GM12878 (cell line): ENCODE measurements around the gene LIMS2. TPM values are rescaled to one million over a fixed set of nuclear protein-coding genes. Genes with fewer than 3 reads are reported as not detected.

Experiments used
- ATAC-seq: fragments of 200-7000 bp; cut with Tn5 transposase; 3 replicates; pipeline ENCODE4 v1.9.1; 2020; ENCODE audit warnings: mild to moderate bottlenecking, moderate library complexity
- BruUV-seq: library from RNA; stranded (reverse); fragments of 400-500 nt; replicated peaks from 2 replicates; lab custom pipeline; 2021; lab: Mats Ljungman, UMichigan
- CTCF ChIA-PET: fragments of 300-600 bp; sonication (Branson Sonifier 250); formaldehyde crosslinking; extraction: SDS; loops from one replicate; lab custom pipeline; 2021; ENCODE audit warnings: inconsistent platforms; lab: Yijun Ruan, JAX
- POLR2A ChIA-PET: fragments of 350-600 bp; formaldehyde crosslinking; extraction: SDS; loops from one replicate; lab custom pipeline; 2021; ENCODE audit warnings: inconsistent platforms; lab: Charles Lee
- RAD21 ChIA-PET: fragments of 300-600 bp; sonication (Branson Sonifier 250); formaldehyde crosslinking; loops from one replicate; lab custom pipeline; 2023; ENCODE audit warnings: antibody characterized with exemption; ENCODE audit not compliant: unreplicated experiment; lab: Charles Lee
- SMC1A ChIA-PET: fragments of 300-600 bp; sonication (Branson Sonifier 250); formaldehyde crosslinking; loops from one replicate; lab custom pipeline; 2023; ENCODE audit not compliant: unreplicated experiment, uncharacterized antibody; lab: Charles Lee
- DNase-seq: peaks from one replicate; pipeline ENCODE4 v3.0.0-alpha.2; 2011; ENCODE audit warnings: low read depth, low spot score
- FAIRE-seq: peaks from 3 replicates; lab custom pipeline; 2011; peaks lifted over from hg19 to GRCh38; lab: Jason Lieb, UNC
- H2AFZ ChIP-seq: 2 replicates; pipeline ENCODE4 v1.6.0; 2011; ENCODE audit warnings: low read depth, low read length, control low read depth; ENCODE audit not compliant: control insufficient read depth
- H3K27ac ChIP-seq: 2 replicates; pipeline ENCODE4 v1.5.1; 2011; ENCODE audit warnings: control low read depth; ENCODE audit not compliant: control insufficient read depth, insufficient read depth
- H3K27me3 ChIP-seq, 2 experiments: replicated peaks in 1 of 2; 2 replicates each; pipeline versions ENCODE4 v1.6.0 to v1.6.1; 2011; ENCODE audit warnings: low read length in 1 of 2; ENCODE audit not compliant: control insufficient read depth in 2 of 2, insufficient read depth in 2 of 2
- H3K36me3 ChIP-seq, 2 experiments: 2 replicates each; pipeline ENCODE4 v1.5.1; 2011; ENCODE audit warnings: low read length in 1 of 2; ENCODE audit not compliant: control insufficient read depth in 2 of 2, insufficient read depth in 2 of 2
- H3K4me1 ChIP-seq: 2 replicates; pipeline ENCODE4 v1.6.1; 2011; ENCODE audit warnings: mild to moderate bottlenecking, low read length, moderate library complexity, mixed read lengths; ENCODE audit not compliant: control insufficient read depth, insufficient read depth
- H3K4me2 ChIP-seq: 2 replicates; pipeline ENCODE4 v1.6.0; 2011; ENCODE audit warnings: control low read depth; ENCODE audit not compliant: control insufficient read depth, insufficient read depth
- H3K4me3 ChIP-seq: fragments of 200-600 bp; sonication (generic); 2 replicates; pipeline ENCODE4 v1.5.1; 2016
- H3K79me2 ChIP-seq: 2 replicates; pipeline ENCODE4 v1.6.0; 2011; ENCODE audit warnings: low read length; ENCODE audit not compliant: control insufficient read depth, insufficient read depth
- H3K9ac ChIP-seq: 2 replicates; pipeline ENCODE4 v1.8.0; 2011; ENCODE audit warnings: low read length, control low read depth, mixed read lengths; ENCODE audit not compliant: control insufficient read depth, insufficient read depth
- H3K9me3 ChIP-seq: replicated peaks from 3 replicates; pipeline ENCODE4 v1.5.1; 2011; ENCODE audit warnings: mild to moderate bottlenecking, low read length; ENCODE audit not compliant: control insufficient read depth, insufficient read depth
- H4K20me1 ChIP-seq: 2 replicates; pipeline ENCODE4 v1.6.0; 2011; ENCODE audit not compliant: control insufficient read depth, insufficient read depth
- CEBPZ ChIP-seq: fragments of 150-350 bp; IDR thresholded peaks from 2 replicates; pipeline ENCODE4 v1.6.1; 2016; ENCODE audit warnings: low read depth, low read length
- CREB1 ChIP-seq: IDR thresholded peaks from 2 replicates; pipeline ENCODE4 v1.6.1; 2012; ENCODE audit warnings: low read depth, mild to moderate bottlenecking, inconsistent platforms
- EZH2 ChIP-seq: IDR thresholded peaks from 2 replicates; pipeline ENCODE4 v1.6.1; 2012; ENCODE audit warnings: low read depth, mild to moderate bottlenecking, control low read depth, inconsistent platforms, low read length, borderline replicate concordance; ENCODE audit not compliant: control insufficient read depth
- IKZF1 ChIP-seq: fragments of 450-650 bp; conservative IDR thresholded peaks from 2 replicates; pipeline ENCODE4 v1.6.1; 2017; ENCODE audit warnings: antibody characterized with exemption, mild to moderate bottlenecking
- KAT2A ChIP-seq: conservative IDR thresholded peaks from 2 replicates; pipeline ENCODE4 v1.6.1; 2011; ENCODE audit warnings: low read depth, low read length; ENCODE audit not compliant: control insufficient read depth
- MXI1 ChIP-seq: fragments of 150-350 bp; IDR thresholded peaks from 2 replicates; pipeline ENCODE4 v1.6.1; 2011; ENCODE audit warnings: low read depth, mild to moderate bottlenecking, inconsistent platforms, low read length, improper control_type of control experiment
- MYB ChIP-seq: fragments of 150-350 bp; IDR thresholded peaks from 2 replicates; pipeline ENCODE4 v1.6.1; 2014; ENCODE audit warnings: mild to moderate bottlenecking, low read depth, low read length, borderline replicate concordance
- NFYA ChIP-seq: IDR thresholded peaks from 2 replicates; pipeline ENCODE4 v1.6.1; 2011; ENCODE audit warnings: low read depth, mild to moderate bottlenecking, low read length, improper control_type of control experiment, borderline replicate concordance
- NR2C1 ChIP-seq: fragments of 450-650 bp; IDR thresholded peaks from 2 replicates; pipeline ENCODE4 v1.6.1; 2017; ENCODE audit warnings: antibody characterized with exemption, mild to moderate bottlenecking, moderate library complexity
- RELB ChIP-seq: fragments of 450-650 bp; IDR thresholded peaks from 2 replicates; pipeline ENCODE4 v1.6.1; 2017; ENCODE audit warnings: low read depth, mild to moderate bottlenecking, moderate library complexity
- SKIL ChIP-seq: fragments of 450-650 bp; IDR thresholded peaks from 2 replicates; pipeline ENCODE4 v1.6.1; 2017; ENCODE audit warnings: mild to moderate bottlenecking, low read depth, inconsistent platforms; ENCODE audit not compliant: poor library complexity, severe bottlenecking
- ZNF207 ChIP-seq: fragments of 450-650 bp; IDR thresholded peaks from 2 replicates; pipeline ENCODE4 v1.6.1; 2014; ENCODE audit warnings: antibody characterized with exemption, mild to moderate bottlenecking, borderline replicate concordance
- ZNF384 ChIP-seq: IDR thresholded peaks from 2 replicates; pipeline ENCODE4 v1.6.1; 2012; ENCODE audit warnings: low read depth, mild to moderate bottlenecking, low read length, improper control_type of control experiment, borderline replicate concordance
- WGBS: methylation state at CpG from one replicate; pipeline ENCODE4 v1.1.6; 2016; ENCODE audit warnings: low lambda C conversion rate; ENCODE audit not compliant: insufficient replicate concordance, insufficient coverage; ENCODE audit errors: missing lambda C conversion rate; 5-methylcytosine and 5-hydroxymethylcytosine counted together
- in situ Hi-C: fragments of 300-500 bp; cut with MboI; formaldehyde crosslinking; loops from 9 replicates; pipeline ENCODE4 v1.14.3; 2018; ENCODE audit warnings: mixed read lengths
- intact Hi-C: fragments of 100-400 bp; cut with micrococcal nuclease; formaldehyde crosslinking; loops from one replicate; pipeline ENCODE4 v1.14.2; 2022; ENCODE audit not compliant: unreplicated experiment
- polyA plus RNA-seq, 11 experiments: library from polyadenylated mRNA; depleted of rRNA in 4 of 11; unstranded in 6 of 11; stranded (reverse) in 5 of 11; fragments of >200 nt; fragmentation: Nextera tagmentation in 4 of 11; fragmentation: Illumina TruSeq in 1 of 11; extraction: Ambion mirVana in 4 of 11; extraction: Trizol in 1 of 11; gene quantifications; 1 replicate in 1 of 11; 2 replicates in 10 of 11; pipeline versions ENCODE4 v1.2.1 to v1.2.3, GENCODE V29; 2011 to 2016; ENCODE audit warnings: inconsistent platforms in 2 of 11, missing spikeins in 2 of 11, low read depth in 1 of 11
- total RNA-seq, 4 experiments: library from RNA; depleted of rRNA in 3 of 4; stranded (reverse); fragments of >200 nt in 3 of 4; fragmentation: Illumina TruSeq in 1 of 4; extraction: Trizol in 1 of 4; gene quantifications; 2 replicates each; pipeline versions ENCODE4 v1.2.1 to v1.2.3, GENCODE V29; 2013 to 2021

Gene LIMS2
- total and polyA plus RNA-seq, 10 of the 15 experiments (the other 5 are each of a cell fraction or from before 2014, with no cell fraction given), result 0.06 to 0.81 (median 0.16) TPM; not detected in 2

GRCh38 chr2:127646487-127647241, 28.7 kb downstream of the LIMS2 start:
- Histone ChIP-seq H2AFZ (no peak overlapping the region), H3K4me3 (no peak overlapping the region), H3K27ac (no peak overlapping the region), H3K4me2 (no peak overlapping the region), H3K4me1 (no peaks in the 10 kb centered on the region), H3K27me3 (no peaks in the 10 kb centered on the region), H3K79me2 (no peaks in the 10 kb centered on the region), H3K36me3 (no peaks in the 10 kb centered on the region), H3K9me3 (no peaks in the 10 kb centered on the region), H4K20me1 (no peaks in the 10 kb centered on the region), H3K9ac (no peak overlapping the region)
- intact Hi-C loops, result loop anchor here (5.0 kb wide), 1 partner anchor 119 kb away; the partner anchor contains the start of gene IWS1
- RAD21 ChIA-PET, result interaction anchor here (0.6 kb wide), 1 partner anchor 162 kb away, joined by 3 read pairs; no protein-coding TSS in a partner anchor
- no peak for DNase-seq
- CTCF ChIA-PET, result interaction anchor here (8.3 kb wide), 1 partner anchor 55 kb away, joined by 90 read pairs; no protein-coding TSS in a partner anchor
- no peak for ATAC-seq
- no peak for FAIRE-seq
- WGBS, result 36% methylated on average over 21 of the region's 24 CpGs
- in situ Hi-C loops, result loop anchor here (5.0 kb wide), 1 partner anchor 449 kb away; no protein-coding TSS in a partner anchor
- SMC1A ChIA-PET, result no interaction called here
- BruUV-seq, result no TSS peak
- POLR2A ChIA-PET, result no interaction called here
- no peak for TF ChIP-seq MXI1
- TF ChIP-seq NFYA, result no peak
- no peak for TF ChIP-seq ZNF207
- TF ChIP-seq MYB, result no peak
- no peak for TF ChIP-seq RELB
- TF ChIP-seq EZH2, result no peak
- TF ChIP-seq CEBPZ, result no peak
- no peak for TF ChIP-seq KAT2A
- no peak for TF ChIP-seq CREB1
- no peak for TF ChIP-seq ZNF384
- TF ChIP-seq NR2C1, result no peak
- no peak for TF ChIP-seq IKZF1
- no peak for TF ChIP-seq SKIL
